Upper lobe of left lung (tissue), 6 donors: ENCODE measurements around the gene ZC3H12C. TPM values are rescaled to one million over a fixed set of nuclear protein-coding genes. Genes with fewer than 3 reads are reported as not detected.

Experiments
- ATAC-seq, 2 donors: fragments of 200-7000 bp; cut with Tn5 transposase; one replicate each; pipeline ENCODE4 v1.9.1; 2022; ENCODE audit warnings: mild to moderate bottlenecking in 2 of 2, moderate library complexity in 2 of 2; ENCODE audit not compliant: low FRiP score in 2 of 2
- DNase-seq, 2 donors: peaks; one replicate each; pipeline ENCODE4 v3.0.0-alpha.2; 2019 to 2020
- H3K27ac ChIP-seq, 4 donors: fragments of 200-600 bp; sonication (generic); one replicate each; pipeline ENCODE4 v1.5.1; 2016 to 2019
- H3K27me3 ChIP-seq, 4 donors: fragments of 200-600 bp; sonication (generic); one replicate each; pipeline ENCODE4 v1.5.1; 2017 to 2019
- H3K36me3 ChIP-seq, 4 donors: fragments of 200-600 bp; sonication (generic); one replicate each; pipeline ENCODE4 v1.5.1; 2016 to 2019
- H3K4me1 ChIP-seq, 4 donors: fragments of 200-600 bp; sonication (generic); one replicate each; pipeline ENCODE4 v1.5.1; 2018 to 2019
- H3K4me3 ChIP-seq, 4 donors: fragments of 200-600 bp; sonication (generic); one replicate each; pipeline ENCODE4 v1.5.1; 2017 to 2019; ENCODE audit warnings: mild to moderate bottlenecking in 2 of 4, moderate library complexity in 1 of 4
- H3K9me3 ChIP-seq, 4 donors: fragments of 200-600 bp; sonication (generic); one replicate each; pipeline ENCODE4 v1.5.1; 2018 to 2019
- EP300 ChIP-seq, 4 donors: sonication (generic); formaldehyde crosslinking; IDR thresholded peaks; one replicate each; pipeline ENCODE4 v1.5.1; 2017; ENCODE audit warnings: antibody characterized with exemption in 4 of 4, control low read depth in 2 of 4
- POLR2A ChIP-seq, 4 donors: fragments of 450-650 bp; IDR thresholded peaks; one replicate each; pipeline ENCODE4 v1.5.1; 2016 to 2017; ENCODE audit warnings: antibody characterized with exemption in 4 of 4, mild to moderate bottlenecking in 2 of 4
- POLR2AphosphoS5 ChIP-seq, 2 donors: sonication (generic); formaldehyde crosslinking; IDR thresholded peaks; one replicate each; pipeline ENCODE4 v1.5.1; 2017; ENCODE audit warnings: antibody characterized with exemption in 2 of 2
- WGBS, 2 donors: methylation state at CpG; one replicate each; pipeline ENCODE4 v1.1.5; 2017 to 2018; 5-methylcytosine and 5-hydroxymethylcytosine counted together
- total RNA-seq, 6 donors: library from RNA; depleted of rRNA in 4 of 6; stranded (reverse); fragments of >200 nt in 4 of 6; gene quantifications; one replicate each; pipeline versions ENCODE4 v1.1.0 to v1.2.1, GENCODE V29; 2016 to 2021
- TF ChIP-seq, protein P1 (sequence below), 6 experiments: fragments of 450-650 bp in 4 of 6; fragments of 200-600 bp in 2 of 6; sonication (generic) in 2 of 6; IDR thresholded peaks; one replicate each; pipeline ENCODE4 v1.5.1; 2016 to 2019; ENCODE audit warnings: antibody characterized with exemption in 6 of 6
- donor health status: DM: no; HTN: no; CAD: no; lungs with moderate emphysema.
- donor health status: DM: no; HTN: yes; CAD: no; lungs with severe emphysema.

The ZC3H12C gene
- total RNA-seq, 6 donors from 2014 or later, result 5.5 to 24.5 (median 14.6) TPM

DNA sequence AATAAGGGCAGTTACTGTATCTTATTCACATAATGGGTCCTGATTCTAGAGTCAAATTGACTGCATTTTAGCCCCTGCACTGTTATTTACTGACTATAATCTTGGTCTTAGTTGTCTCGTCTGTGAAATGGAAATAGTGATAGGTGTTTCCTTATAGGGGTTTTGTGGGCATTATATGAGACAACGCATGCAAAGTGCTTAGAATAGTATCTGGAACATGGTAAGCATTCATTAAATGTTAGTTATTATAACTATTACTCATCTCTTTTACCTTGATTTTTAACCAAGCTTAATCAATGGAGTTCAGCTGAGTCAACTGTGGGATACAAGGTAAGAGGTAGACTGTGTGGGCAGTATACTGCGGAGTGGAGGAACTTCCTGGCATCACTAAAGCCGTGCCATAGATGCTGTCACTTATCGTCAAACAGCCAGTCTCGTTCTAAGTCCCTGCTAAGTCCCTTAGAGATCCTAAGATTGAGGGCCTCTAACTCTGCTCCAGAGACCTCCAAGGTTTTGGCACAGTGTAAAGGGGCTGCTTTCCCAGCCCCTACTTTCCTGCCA, 2.6 kb upstream of the ZC3H12C start:
- Histone ChIP-seq H3K4me3 (no peak overlapping the region), H3K9me3 (no peaks in the 10 kb centered on the region), H3K27me3 (no peaks in the 10 kb centered on the region), H3K36me3 (no peaks in the 10 kb centered on the region), H3K27ac (no peak overlapping the region), H3K4me1 (peaks cover 10 to 26% (median 12%) of the 10 kb centered on the region in 4 donors)
- no peak for TF ChIP-seq POLR2A (IDR thresholded peaks at IDR 0.05)
- no peak for TF ChIP-seq POLR2AphosphoS5 (IDR thresholded peaks at IDR 0.05)
- no peak for TF ChIP-seq EP300 (IDR thresholded peaks at IDR 0.05)
- TF ChIP-seq, protein P1, sequence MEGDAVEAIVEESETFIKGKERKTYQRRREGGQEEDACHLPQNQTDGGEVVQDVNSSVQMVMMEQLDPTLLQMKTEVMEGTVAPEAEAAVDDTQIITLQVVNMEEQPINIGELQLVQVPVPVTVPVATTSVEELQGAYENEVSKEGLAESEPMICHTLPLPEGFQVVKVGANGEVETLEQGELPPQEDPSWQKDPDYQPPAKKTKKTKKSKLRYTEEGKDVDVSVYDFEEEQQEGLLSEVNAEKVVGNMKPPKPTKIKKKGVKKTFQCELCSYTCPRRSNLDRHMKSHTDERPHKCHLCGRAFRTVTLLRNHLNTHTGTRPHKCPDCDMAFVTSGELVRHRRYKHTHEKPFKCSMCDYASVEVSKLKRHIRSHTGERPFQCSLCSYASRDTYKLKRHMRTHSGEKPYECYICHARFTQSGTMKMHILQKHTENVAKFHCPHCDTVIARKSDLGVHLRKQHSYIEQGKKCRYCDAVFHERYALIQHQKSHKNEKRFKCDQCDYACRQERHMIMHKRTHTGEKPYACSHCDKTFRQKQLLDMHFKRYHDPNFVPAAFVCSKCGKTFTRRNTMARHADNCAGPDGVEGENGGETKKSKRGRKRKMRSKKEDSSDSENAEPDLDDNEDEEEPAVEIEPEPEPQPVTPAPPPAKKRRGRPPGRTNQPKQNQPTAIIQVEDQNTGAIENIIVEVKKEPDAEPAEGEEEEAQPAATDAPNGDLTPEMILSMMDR (IDR thresholded peaks at IDR 0.05), result no peak
- ATAC-seq (no peak), DNase-seq (no peak)
- WGBS, 2 donors, result 80 to 89% methylated on average over 6 of the region's 6 CpGs

DNA sequence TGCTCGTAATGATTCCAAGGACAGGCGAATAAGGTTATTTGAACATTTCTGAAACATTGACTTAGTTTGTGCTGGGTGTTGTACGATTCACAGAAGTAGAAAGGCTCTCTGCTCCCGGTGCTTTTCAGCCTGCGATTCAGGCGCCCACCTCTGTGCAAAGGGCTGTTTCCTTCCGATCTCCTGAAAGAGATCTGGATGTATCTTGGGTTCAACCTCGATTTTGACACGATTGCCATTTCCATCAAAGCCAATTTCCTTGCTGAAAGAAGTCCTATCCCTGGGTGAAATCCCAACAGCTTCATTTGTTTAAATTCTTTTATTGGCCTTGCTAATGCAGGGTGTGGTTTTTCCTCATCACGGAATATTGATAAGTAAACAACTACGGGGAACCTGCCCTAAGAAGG, 1.1 kb upstream of the ZC3H12C start:
- WGBS, 2 donors, result 25 to 29% methylated on average over 11 of the region's 11 CpGs
- H3K27me3 ChIP-seq, result no peaks in the 10 kb centered on the region
- TF ChIP-seq POLR2AphosphoS5 (IDR thresholded peaks at IDR 0.05), result no peak
- TF ChIP-seq EP300 (IDR thresholded peaks at IDR 0.05), result no peak
- TF ChIP-seq, protein P1 (IDR thresholded peaks at IDR 0.05), result no peak
- no peak for TF ChIP-seq POLR2A (IDR thresholded peaks at IDR 0.05)
- H3K9me3 ChIP-seq, result no peaks in the 10 kb centered on the region
- H3K27ac ChIP-seq, result peak overlapping the region; percentile 95 to 96 (median 96)
- H3K4me3 ChIP-seq, result peak overlapping the region; percentile 39 to 79 (median 73)
- no peaks in the 10 kb centered on the region for H3K36me3 ChIP-seq
- H3K4me1 ChIP-seq, result peaks cover 7 to 22% (median 10%) of the 10 kb centered on the region in 4 donors
- no peak for ATAC-seq
- DNase-seq, result no peak

DNA sequence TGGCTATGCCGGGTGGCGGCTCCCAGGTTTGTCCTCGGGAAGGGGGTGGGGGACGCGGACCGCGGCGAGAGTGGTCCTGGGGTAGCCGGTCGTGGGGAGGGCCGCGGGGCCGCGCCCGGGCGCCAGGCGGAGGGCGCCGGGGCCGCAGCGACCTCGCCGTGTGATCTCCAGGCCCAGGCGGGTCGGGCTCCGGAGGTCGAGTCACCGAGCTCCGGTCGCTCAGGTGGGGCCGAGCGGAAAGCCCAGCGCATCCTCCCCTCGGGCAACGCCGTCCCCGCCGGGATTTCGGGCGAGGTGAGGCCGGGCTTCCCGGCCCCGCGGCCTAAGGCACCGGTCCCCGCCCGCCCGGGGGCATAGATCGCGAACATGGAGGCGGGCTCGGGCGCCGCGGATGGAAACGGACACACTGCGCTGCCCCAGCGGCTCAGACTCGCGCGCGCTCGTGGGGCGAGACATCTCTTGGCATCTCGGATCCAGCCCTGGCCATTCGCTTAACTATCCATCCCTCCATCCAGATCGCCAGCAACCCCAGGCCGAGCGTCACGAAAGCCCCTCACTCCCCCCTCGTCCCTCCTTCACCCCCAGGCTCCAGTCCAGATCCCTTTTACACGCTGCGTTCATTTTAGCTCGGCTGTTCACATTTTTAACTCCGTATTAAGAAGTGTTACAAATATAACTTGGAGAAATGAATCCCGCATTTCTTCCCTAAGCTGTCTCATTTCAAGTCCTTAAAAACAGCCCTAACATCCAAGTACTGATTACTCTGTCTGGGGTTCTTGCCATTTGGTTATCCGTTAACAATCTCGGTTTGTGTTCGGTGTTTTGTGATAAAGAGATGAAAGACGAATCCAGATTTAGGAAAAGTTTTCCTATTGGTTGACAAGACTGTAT, 460 bp downstream of the ZC3H12C start:
- H3K9me3 ChIP-seq, result no peaks in the 10 kb centered on the region
- H3K36me3 ChIP-seq, result no peaks in the 10 kb centered on the region
- peak overlapping the region; percentile 27 to 79 (median 73) for H3K4me3 ChIP-seq
- H3K27ac ChIP-seq, result peak overlapping the region; percentile 95 to 96 (median 96)
- DNase-seq (peak; percentile 47 to 92), ATAC-seq (peak; percentile 19 to 78)
- 2 to 3% methylated on average over 27 to 43 of the region's 80 CpGs for WGBS, 2 donors
- H3K27me3 ChIP-seq, result no peaks in the 10 kb centered on the region
- peaks cover 10 to 13% (median 10%) of the 10 kb centered on the region in 4 donors for H3K4me1 ChIP-seq
- TF ChIP-seq, protein P1 (IDR thresholded peaks at IDR 0.05), result no peak
- no peak for TF ChIP-seq EP300 (IDR thresholded peaks at IDR 0.05)
- TF ChIP-seq POLR2A (IDR thresholded peaks at IDR 0.05), result peak in 2 of 4 donors; percentile 14 to 57
- peak in 1 of 2 donors; percentile 29 for TF ChIP-seq POLR2AphosphoS5 (IDR thresholded peaks at IDR 0.05)

DNA sequence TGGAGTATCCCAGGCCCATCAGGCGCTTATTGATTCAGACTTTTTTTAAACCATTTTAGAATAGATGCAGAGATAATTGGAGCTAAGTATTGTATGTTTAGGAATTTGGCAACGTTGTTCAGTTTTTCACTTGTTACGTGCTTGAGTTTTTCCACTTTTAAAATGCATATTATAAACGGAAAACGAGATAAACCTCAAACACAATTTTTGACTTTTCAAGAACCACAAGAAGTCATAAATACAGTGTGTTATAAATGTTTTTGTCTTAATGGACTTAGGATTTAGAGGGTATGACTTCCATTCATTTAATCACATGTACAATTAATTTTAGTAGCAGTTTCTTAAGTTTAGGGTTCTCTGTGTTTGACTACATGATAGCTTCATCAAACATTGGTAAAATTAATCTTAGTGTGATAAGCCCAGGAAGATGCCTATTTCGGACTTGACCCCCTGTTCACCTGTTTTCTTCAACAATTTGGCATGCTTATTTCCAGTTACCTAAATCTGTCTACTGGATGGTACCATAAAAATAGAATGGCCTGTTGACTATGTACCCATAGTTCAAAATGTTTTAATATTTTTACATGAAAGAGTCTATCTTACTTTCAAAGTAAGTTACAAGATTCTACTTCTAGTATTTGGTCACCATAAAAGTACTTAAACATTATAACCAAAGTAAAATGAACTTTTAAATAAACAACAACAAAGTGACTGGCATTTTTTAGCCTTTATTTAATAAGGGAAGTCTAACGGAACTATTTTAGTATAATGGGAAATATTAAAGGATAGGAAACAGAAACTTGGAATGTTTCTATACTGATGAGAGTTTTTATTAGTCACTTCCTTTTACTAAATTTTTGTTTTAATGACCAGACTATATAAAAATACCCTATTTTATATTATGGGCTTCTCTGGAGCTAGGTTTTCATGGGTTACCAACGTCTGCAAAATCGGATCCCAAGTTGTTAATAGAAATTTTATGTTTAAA, 1.4 kb downstream of the ZC3H12C start:
- Histone ChIP-seq H3K27me3 (no peaks in the 10 kb centered on the region), H3K4me3 (peak overlapping the region in 3 of 4 donors; percentile 71 to 79 (median 75)), H3K9me3 (no peaks in the 10 kb centered on the region), H3K27ac (peak overlapping the region; percentile 95 to 96 (median 96)), H3K36me3 (no peaks in the 10 kb centered on the region), H3K4me1 (peaks cover 10 to 14% (median 13%) of the 10 kb centered on the region in 4 donors)
- no peak for DNase-seq
- 33 to 37% methylated on average over 9 of the region's 9 CpGs for WGBS, 2 donors
- ATAC-seq, result no peak
- TF ChIP-seq, protein P1 (IDR thresholded peaks at IDR 0.05), result no peak
